DMS 273 (cell line): ENCODE results near the gene CADM1.
"Not testable (repeated sequence)": the region's sequence is repeated elsewhere in the genome, so short reads cannot be mapped to it uniquely, and the experiment has no call there.

Experiments used
- DNase-seq: peaks from one replicate; lab custom pipeline; 2025; ENCODE audit not compliant: unreplicated experiment; lab: John Stamatoyannopoulos, UW

The CADM1 gene

GRCh38 chr11:115477410-115477809 is 26.8 kb downstream of the CADM1 start:
- DNase-seq = no peak

DNA sequence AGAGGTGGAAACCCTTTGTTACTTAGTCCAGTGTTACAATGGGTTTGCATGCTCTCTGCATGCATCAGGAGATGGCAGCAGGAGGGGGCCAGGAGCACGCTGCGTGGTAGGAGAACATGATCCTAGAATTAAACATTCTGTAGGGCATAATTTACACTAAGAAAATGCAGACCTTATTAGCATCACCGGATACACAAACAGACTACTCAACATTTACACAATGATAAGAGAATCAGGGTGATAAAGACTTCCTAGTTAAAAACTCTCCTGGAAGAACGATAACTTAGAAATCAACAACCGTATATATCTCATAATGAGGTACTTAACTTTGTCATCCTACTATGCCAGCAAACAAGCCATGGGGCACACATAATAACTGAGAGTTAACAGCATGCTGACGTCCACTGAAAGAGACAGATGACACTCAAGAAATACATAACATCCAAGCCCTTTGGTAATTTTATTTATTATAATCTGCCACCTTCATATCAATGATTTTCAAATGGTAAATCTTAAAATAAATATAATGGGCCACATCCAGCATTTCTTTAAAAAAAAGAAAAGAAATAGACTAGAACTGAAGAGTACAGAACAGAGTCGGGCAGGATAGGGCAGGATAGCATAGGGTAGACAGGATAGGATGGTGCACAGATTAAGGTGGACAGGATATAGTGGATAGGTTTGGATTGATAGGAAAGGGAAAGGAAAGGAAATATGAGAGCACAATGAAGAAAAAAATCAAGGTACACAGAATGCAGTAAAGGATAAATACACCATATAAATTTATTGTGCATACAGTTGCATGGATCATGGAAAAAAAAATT is 27.5 kb downstream of the CADM1 start:
- DNase-seq = no peak

GRCh38 chr11:115475564-115475963 is 28.7 kb downstream of the CADM1 start:
- DNase-seq = no peak

DNA sequence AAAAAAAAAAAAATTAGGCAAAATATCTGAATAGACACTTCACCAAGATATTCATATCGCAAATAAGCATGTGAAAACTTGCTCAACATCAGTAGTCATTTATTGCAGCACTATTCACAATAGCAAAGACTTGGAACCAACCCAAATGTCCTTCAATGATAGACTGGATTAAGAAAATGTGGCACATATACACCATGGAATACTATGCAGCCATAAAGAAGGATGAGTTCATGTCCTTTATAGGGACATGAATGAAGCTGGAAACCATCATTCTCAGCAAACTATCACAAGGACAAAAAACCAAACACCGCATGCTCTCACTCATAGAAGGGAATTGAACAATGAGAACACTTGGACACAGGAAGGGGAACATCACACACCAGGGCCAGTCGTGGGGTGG is 29.9 kb downstream of the CADM1 start:
- DNase-seq = not testable (repeated sequence)

DNA sequence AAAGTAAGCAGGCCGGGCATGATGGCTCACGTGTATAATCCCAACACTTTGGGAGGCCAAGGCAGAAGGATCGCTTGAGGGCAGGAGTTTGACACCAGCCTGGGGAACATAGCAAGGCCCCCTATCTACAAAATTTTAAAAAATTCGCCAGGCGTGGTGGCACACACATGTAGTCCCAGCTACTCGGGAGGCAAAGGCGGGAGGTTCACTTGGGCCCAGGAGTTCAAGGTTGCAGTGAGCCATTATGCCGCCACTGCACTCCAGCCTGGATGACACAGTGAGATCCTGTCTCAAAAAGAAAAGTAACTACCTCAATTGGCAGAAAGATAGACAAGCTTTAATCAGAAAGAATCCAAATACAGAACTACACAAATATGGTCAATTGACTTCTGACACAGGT is 31.0 kb downstream of the CADM1 start:
- DNase-seq = no peak

- no peak for DNase-seq
Observed at GRCh38 chr11:115471367-115471766, 32.8 kb downstream of the CADM1 start.

- DNase-seq = no peak
Observed at GRCh38 chr11:115470928-115471327, 33.3 kb downstream of the CADM1 start.

- DNase-seq = no peak
Observed at GRCh38 chr11:115469361-115469760, 34.9 kb downstream of the CADM1 start.

DNA sequence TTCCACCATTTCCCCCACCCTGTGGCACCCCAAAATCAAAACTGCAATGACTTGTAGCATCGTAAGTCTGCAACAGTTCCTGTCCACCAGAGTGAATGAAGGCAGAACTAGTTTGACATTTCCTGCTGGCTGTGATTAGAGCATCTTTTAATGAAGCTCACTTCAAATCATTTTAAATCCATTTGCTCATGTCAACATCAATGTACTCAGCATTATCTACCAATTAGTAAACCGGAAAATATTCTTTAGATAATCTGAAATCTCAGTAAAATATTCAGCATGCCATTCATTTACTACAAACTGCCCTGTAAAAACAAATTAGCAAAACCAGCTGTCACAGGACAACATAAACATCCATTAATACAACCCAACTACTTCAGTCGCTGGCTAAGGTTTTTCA is 38.1 kb downstream of the CADM1 start:
- DNase-seq = no peak

DNA sequence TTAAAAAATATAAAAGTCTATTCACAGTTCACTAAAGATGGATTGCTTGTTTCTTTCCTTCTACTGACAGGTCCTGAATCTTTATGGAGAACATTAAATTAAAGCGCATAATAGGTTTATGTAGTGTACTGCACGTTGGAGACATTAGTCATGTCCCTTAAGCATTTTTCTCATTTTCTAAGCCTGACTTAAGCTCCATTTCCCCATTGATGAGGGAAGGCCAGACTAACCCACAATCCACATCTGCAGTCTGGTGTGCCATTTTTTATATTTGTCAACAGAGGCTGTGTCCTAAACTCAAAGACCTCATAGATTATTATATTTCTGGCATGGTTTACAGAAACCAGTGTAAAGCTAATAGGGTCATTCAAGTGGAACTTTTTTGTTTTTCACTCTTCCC is 39.9 kb downstream of the CADM1 start:
- no peak for DNase-seq

DNA sequence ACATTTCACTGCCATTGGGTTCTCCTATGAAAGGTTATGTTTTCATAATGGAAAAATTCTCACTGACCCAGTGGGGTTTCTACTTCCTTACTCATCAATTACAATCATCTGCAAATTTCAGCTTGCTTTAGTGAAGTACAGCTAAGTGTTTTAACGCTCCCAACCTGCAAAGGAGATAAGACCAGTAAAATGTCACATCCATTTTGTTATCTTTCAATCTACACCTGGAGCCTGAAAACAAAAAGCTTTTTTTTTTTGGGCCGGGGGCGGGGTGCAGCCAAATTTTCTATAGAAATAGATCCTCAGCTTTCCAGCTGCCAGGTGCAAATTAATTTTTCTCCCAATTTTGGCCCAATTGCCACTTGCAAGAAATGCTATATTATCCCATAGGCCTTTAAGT is 40.6 kb downstream of the CADM1 start:
- no peak for DNase-seq

GRCh38 chr11:115462757-115463156 is 41.5 kb downstream of the CADM1 start:
- DNase-seq = no peak

DNA sequence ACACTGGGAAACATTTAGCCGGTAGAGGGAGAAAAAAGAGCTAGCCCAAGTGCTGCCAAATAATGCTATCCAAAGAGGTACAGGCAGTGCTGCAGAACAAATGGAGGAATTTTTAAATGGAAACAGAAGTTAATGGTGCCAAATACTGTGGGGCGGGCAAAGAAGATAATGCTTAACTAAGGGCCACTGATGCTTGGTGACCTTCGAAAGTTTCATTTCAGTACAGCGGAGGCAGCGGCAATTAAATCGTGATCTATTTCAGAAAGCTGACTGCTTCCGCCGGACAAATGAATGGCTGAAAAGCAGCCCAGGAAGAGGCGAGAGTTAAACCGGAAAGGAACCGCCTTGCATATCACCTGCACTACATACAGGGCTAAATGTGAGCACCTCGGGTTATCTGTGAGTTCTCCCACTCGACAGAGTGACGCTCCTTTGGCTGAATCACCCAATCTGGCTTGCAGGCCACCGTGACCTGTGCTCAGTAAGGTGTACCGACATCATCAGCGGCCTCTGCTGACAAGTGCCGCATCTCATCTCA is 42.1 kb downstream of the CADM1 start:
- no peak for DNase-seq

- DNase-seq = no peak
Observed at GRCh38 chr11:115460512-115460911, 43.7 kb downstream of the CADM1 start.

DNA sequence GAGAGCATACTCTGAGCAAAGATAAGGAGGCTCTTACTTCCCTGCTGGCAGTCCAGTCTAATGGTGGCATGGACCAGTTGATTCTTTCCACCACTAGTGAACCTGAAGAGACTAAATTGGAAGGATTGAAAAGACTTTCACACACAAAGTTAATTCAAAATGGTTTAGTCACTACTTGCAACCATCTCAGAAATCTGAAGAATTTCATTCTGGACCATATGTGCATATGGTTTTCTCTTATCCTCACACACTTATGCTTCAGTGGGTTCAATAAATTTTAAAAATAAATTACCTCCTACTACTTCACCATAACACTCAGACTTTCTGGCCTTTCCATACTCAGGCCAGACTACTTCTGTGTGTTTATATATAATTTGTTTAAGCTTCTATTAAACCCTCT is 44.7 kb downstream of the CADM1 start:
- DNase-seq = no peak

DNA sequence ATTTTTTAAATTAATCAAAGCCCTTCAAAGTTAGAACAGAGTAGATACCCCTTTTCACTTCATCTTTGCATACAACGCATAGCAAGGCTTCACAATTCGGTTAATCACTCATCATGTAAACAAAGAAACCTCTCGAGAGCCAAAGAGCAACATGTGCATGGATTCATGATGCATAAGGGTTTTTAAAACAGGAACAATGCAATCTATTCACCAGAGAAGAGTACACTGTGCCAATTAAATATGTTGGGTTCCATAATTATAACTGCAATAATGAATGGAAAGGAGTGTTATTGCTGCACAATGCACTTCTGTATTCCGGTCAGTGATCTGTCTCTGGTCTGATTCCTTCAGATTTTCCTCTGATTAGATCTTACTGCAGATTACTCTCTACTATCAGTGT is 45.3 kb downstream of the CADM1 start:
- no peak for DNase-seq

DNA sequence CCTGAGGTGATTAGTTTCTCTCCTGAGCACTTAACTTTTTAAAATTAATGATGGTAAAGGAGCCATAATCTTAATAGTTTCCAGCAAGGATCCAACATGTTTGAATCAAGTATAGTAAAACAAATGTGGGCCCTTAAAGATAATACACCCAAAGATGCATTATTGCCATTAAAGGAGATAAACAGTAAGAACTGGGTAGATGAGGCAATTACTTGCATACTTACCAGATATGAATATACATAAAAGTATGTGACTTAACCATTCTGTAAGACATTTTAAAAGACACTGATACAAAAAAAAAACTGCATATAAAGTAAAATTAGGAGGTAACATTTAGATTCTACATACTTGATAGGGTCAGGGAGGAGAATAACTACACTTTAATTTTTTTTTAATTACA is 48.2 kb downstream of the CADM1 start:
- no peak for DNase-seq

DNA sequence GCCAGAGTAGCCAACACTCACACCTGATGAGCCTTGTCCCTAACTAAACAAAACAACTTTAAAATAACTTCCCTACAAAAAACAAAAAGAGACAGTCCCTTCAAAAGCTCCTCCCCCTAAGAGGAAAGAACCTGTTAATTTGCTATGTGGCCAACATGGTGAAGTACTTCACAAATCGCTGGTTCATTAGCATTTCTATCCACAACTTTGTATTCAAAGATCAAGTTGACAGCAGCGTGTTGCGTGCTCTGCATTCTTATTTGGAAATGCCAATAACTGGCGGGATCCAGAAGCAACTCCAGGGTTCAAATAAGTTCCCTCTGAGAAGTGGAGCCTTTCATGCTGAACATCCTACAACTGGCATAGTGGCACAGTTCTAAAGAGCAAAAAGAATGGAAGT is 48.6 kb downstream of the CADM1 start:
- DNase-seq = no peak

DNA sequence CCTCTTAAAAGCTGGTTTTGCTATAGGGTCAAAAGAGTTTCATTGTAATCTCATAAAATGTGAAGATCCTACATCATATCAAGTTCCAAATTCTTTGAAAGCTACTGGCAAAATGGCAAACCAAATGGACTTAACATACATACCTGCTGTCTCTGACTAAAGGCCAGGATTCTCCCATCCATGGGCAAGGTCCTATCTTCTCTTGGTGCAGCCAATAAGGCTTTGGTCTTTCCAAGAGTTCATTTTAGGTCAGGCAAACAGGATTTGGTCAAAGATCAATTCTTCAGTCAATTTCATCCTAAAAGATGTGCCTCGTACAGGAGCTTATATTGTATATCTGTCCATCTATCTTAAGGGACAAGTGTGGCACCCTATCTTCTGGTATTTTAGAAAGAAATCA is 49.7 kb downstream of the CADM1 start:
- DNase-seq = no peak

DNA sequence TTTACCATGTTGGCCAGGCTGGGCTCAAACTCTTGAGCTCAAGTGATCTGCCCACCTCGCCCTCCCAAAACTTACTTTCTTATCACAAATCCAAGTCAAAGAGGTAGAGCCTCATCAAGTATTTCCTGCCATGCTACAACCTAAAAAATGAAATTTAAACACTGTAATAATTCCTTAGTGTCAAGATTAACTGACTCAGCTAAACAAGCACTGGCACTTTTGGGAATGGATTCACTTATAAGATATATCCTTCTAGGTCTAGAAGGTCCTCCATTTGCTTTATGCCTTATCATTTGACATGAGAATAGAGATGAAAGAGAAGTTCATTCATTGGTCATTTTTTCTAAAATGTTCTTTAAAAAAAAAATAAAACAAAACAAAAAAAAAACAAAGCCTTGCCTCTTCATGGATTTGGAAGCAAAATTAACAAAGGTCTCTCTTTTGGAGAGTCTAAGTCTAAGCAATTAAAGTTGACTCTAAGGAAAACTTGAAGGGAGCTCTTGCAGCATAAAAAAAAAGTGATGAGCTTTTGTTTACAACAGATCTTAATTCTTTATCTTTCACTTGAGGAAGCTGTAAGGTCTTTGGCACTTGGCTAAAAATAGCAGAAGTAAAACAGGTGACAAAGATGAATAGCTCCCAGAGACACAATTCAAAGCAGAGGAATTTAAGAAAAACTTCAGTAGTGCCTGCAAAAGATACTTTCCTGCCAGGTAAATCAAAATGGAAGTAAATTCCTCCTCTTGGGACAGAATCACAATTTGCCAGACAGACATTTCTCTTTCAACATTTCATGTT is 50.3 kb downstream of the CADM1 start:
- no peak for DNase-seq

GRCh38 chr11:115452241-115452640 is 52.0 kb downstream of the CADM1 start:
- no peak for DNase-seq

DNA sequence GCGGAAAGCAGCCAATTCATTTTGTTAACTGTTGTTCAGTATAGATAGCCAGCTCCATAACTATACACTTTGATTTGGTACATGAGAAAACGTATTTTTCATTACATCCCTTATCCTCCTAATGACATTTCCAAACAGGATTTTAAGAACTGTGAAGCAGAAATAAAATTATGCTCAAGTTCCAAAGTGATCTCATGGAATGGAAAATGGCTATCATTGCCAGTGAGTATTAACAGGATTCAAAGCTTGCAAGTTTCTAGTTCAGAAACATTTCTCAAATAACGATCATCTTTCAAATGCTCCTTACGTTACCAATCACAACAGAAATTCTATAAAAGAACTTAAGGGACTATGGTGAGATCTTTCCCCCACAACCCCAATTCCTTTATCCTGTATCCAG is 53.7 kb downstream of the CADM1 start:
- no peak for DNase-seq
